A673 (cell line): Measurements from ENCODE around the gene PPP1R3F. TPM values are rescaled to one million over a fixed set of nuclear protein-coding genes. Genes with fewer than 3 reads are reported as not detected.

Source experiments
- BruUV-seq: library from RNA; stranded (reverse); fragments of 400-500 nt; replicated peaks from 2 replicates; lab custom pipeline; 2021; lab: Mats Ljungman, UMichigan
- CTCF ChIA-PET: fragments of 300-600 bp; sonication (Branson Sonifier 250); formaldehyde crosslinking; loops from one replicate; lab custom pipeline; 2022; ENCODE audit warnings: antibody characterized with exemption; lab: Charles Lee
- POLR2A ChIA-PET: fragments of 300-600 bp; sonication (Branson Sonifier 250); formaldehyde crosslinking; loops from one replicate; lab custom pipeline; 2022; ENCODE audit warnings: antibody characterized with exemption; ENCODE audit not compliant: low non-redundant PET; lab: Charles Lee
- DNase-seq: peaks from one replicate; pipeline ENCODE4 v3.0.0-alpha.2; 2015; ENCODE audit warnings: low spot score
- H3K27ac ChIP-seq: fragments of 200-600 bp; sonication (generic); 2 replicates; pipeline ENCODE4 v1.5.1; 2016; ENCODE audit warnings: mixed run types, low read depth, mild to moderate bottlenecking, mixed read lengths, antibody characterized with exemption, low read length; ENCODE audit not compliant: poor library complexity, severe bottlenecking
- H3K27me3 ChIP-seq: fragments of 200-600 bp; sonication (generic); replicated peaks from 2 replicates; pipeline ENCODE4 v1.6.1; 2017; ENCODE audit warnings: mixed run types, low read depth, mild to moderate bottlenecking, mixed read lengths, antibody characterized with exemption, low read length; ENCODE audit not compliant: insufficient read depth, poor library complexity
- H3K36me3 ChIP-seq: fragments of 200-600 bp; sonication (generic); 2 replicates; pipeline ENCODE4 v1.6.1; 2016; ENCODE audit warnings: mixed run types, mild to moderate bottlenecking, mixed read lengths, antibody characterized with exemption, low read length; ENCODE audit not compliant: insufficient read depth, poor library complexity, severe bottlenecking
- H3K4me1 ChIP-seq: fragments of 200-600 bp; sonication (generic); 2 replicates; pipeline ENCODE4 v1.6.1; 2017; ENCODE audit warnings: mixed run types, mild to moderate bottlenecking, mixed read lengths, antibody characterized with exemption, low read length; ENCODE audit not compliant: insufficient read depth, poor library complexity, severe bottlenecking
- H3K4me3 ChIP-seq: fragments of 200-600 bp; sonication (generic); 2 replicates; pipeline ENCODE4 v1.5.1; 2016; ENCODE audit warnings: low read depth, mixed run types, mild to moderate bottlenecking, mixed read lengths, low read length; ENCODE audit not compliant: poor library complexity, severe bottlenecking
- H3K9me3 ChIP-seq: fragments of 200-600 bp; sonication (generic); 2 replicates; pipeline ENCODE4 v1.6.1; 2016; ENCODE audit warnings: mixed run types, low read depth, mild to moderate bottlenecking, mixed read lengths, antibody characterized with exemption, low read length; ENCODE audit not compliant: poor library complexity, severe bottlenecking
- CTCF ChIP-seq: fragments of 300-800, 200-600 bp; sonication (generic); conservative IDR thresholded peaks from 2 replicates; pipeline ENCODE4 v1.5.1; 2017; ENCODE audit warnings: low read depth, mild to moderate bottlenecking, antibody characterized with exemption, low read length, moderate library complexity, mixed read lengths
- EZH2 ChIP-seq: fragments of 200-600 bp; sonication (generic); IDR thresholded peaks from 2 replicates; pipeline ENCODE4 v1.6.1; 2017; ENCODE audit warnings: borderline replicate concordance, low read depth, mild to moderate bottlenecking, mixed read lengths, antibody characterized with exemption, low read length; ENCODE audit not compliant: poor library complexity, severe bottlenecking
- intact Hi-C: fragments of 100-400 bp; cut with micrococcal nuclease; formaldehyde crosslinking; loops from one replicate; pipeline ENCODE4 v1.10.0; 2022; ENCODE audit not compliant: unreplicated experiment
- total RNA-seq: library from RNA; stranded (reverse); gene quantifications from 2 replicates; pipeline ENCODE4 v1.2.3, GENCODE V29; 2021

PPP1R3F gene
- total RNA-seq, 1 experiment from 2014 or later: 12.3 TPM

- Histone ChIP-seq H3K27ac (no peak overlapping the region), H3K36me3 (no peaks in the 10 kb centered on the region), H3K4me1 (no peaks in the 10 kb centered on the region), H3K9me3 (no peaks in the 10 kb centered on the region), H3K27me3 (no peaks in the 10 kb centered on the region), H3K4me3 (no peak overlapping the region)
- no peak for TF ChIP-seq CTCF
- TF ChIP-seq EZH2: no peak
- intact Hi-C loops: no loop called here
- no TSS peak for BruUV-seq
- CTCF ChIA-PET: no interaction called here
- POLR2A ChIA-PET: no interaction called here
- no peak for DNase-seq
These were observed 9.2 kb upstream of the PPP1R3F start for GRCh38 chrX:49260221-49260985.

DNA sequence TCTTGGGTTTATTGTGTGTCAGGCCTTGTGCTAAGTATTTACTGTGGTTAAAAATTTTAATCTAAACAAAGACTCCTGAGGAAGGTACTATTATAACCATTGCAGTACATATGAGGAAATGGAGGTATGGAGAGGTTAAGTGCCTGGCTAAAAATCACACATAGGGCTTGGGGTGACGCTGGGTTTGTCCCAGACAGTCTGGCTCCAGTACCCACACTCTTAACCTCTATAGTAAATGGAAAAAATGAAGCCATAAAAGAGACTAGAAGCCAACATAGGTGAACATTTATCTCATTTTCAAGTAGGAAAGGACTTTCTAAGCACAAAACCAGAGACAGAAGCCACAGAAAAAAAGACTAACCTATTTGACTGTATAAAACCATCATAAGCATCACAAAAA, 7.0 kb upstream of the PPP1R3F start:
- BruUV-seq: no TSS peak
- POLR2A ChIA-PET: no interaction called here

GRCh38 chrX:49263631-49264030, 6.0 kb upstream of the PPP1R3F start:
- ChIA-PET POLR2A (no interaction called here), CTCF (no interaction called here)
- intact Hi-C loops: no loop called here
- BruUV-seq: no TSS peak
- Histone ChIP-seq H3K27me3 (no peaks in the 10 kb centered on the region), H3K9me3 (no peaks in the 10 kb centered on the region), H3K4me1 (no peaks in the 10 kb centered on the region), H3K4me3 (no peak overlapping the region), H3K36me3 (no peaks in the 10 kb centered on the region), H3K27ac (no peak overlapping the region)
- DNase-seq: no peak
- no peak for TF ChIP-seq EZH2
- TF ChIP-seq CTCF: no peak

More for the DNA sequence above, 7.0 kb upstream of the PPP1R3F start:
- H3K36me3 ChIP-seq: no peaks in the 10 kb centered on the region
- H3K4me3 ChIP-seq: no peak overlapping the region
- no peaks in the 10 kb centered on the region for H3K27me3 ChIP-seq
- CTCF ChIA-PET: no interaction called here
- TF ChIP-seq CTCF (no peak), EZH2 (no peak)
- DNase-seq: no peak
- intact Hi-C loops: no loop called here
- H3K27ac ChIP-seq: no peak overlapping the region
- no peaks in the 10 kb centered on the region for H3K4me1 ChIP-seq
- no peaks in the 10 kb centered on the region for H3K9me3 ChIP-seq
